ENCODE results near the gene FNTB. TPM values are rescaled to one million over a fixed set of nuclear protein-coding genes. Genes with fewer than 3 reads are reported as not detected.

FNTB gene
- total and polyA plus RNA-seq, 2 experiments from 2014 or later, result 8.6 to 12.5 TPM

DNA sequence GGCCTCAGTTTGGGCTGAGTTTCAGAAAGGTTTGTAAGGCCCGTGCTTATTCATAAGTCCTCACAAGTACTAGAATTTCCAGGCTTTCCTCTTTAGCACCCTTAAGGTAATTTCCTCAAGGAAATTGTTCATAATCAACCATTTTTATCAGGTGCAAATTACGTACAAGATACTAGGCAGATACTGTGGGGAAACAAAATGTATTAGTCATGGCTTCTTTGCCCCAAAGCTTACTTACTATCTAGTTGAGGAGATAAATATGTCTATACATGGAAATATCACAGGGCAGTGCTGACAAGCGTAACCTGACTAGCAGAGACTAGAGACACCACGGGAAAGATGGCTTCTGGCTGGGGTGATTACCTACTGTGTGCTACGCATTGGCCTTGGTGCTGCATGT is 93.1 kb downstream of the FNTB start:
- H3K36me3 ChIP-seq (ENCODE audit: insufficient read depth), result peaks cover 6% of the 10 kb centered on the region
- H4K20me1 ChIP-seq (replicated peaks; ENCODE audit: insufficient read depth), result peaks cover 9% of the 10 kb centered on the region; the same call in 1 of the 2 replicates
- Mint-ChIP-seq H3K36me3 (ENCODE audit: low read depth) (peaks cover 57% of the 10 kb centered on the region), H3K9me3 (no peaks in the 10 kb centered on the region), H3K27me3 (ENCODE audit: insufficient read depth, low read depth, poor library complexity) (peaks cover 3% of the 10 kb centered on the region), H3K4me1 (peaks cover 15% of the 10 kb centered on the region), H3K4me3 (no peak overlapping the region), H3K27ac (no peak overlapping the region)
- H2AFZ ChIP-seq, result no peak overlapping the region
- H3K27me3 ChIP-seq (ENCODE audit: insufficient read depth), result no peaks in the 10 kb centered on the region
- H3K27ac ChIP-seq (ENCODE audit: low read depth), result no peak overlapping the region
- DNase-seq (ENCODE audit: low spot score) (no peak), ATAC-seq (no peak)
- no peaks in the 10 kb centered on the region for H3F3A ChIP-seq (replicated peaks; ENCODE audit: low read depth)
- TF ChIP-seq JUNB (IDR thresholded peaks at IDR 0.05; ENCODE audit: unreplicated experiment) (no peak), STAT1 (IDR thresholded peaks at IDR 0.05; ENCODE audit: unreplicated experiment) (no peak), EZH2phosphoT487 (IDR thresholded peaks at IDR 0.05; ENCODE audit: unreplicated experiment) (no peak), EZH2 (IDR thresholded peaks at IDR 0.05; ENCODE audit: low read depth, unreplicated experiment) (no peak), NANOG (IDR thresholded peaks at IDR 0.05; ENCODE audit: borderline replicate concordance) (no peak), ZNF331 (CRISPR knock-in tag; IDR thresholded peaks at IDR 0.05; ENCODE audit: low read depth) (no peak), CREB1 (CRISPR knock-in tag; IDR thresholded peaks at IDR 0.05; ENCODE audit: low read depth) (no peak), POLR2AphosphoS5 (IDR thresholded peaks at IDR 0.05; ENCODE audit: low read depth) (no peak), ZNF114 (CRISPR knock-in tag; IDR thresholded peaks at IDR 0.05) (no peak)
- TF ChIP-seq, protein P1, sequence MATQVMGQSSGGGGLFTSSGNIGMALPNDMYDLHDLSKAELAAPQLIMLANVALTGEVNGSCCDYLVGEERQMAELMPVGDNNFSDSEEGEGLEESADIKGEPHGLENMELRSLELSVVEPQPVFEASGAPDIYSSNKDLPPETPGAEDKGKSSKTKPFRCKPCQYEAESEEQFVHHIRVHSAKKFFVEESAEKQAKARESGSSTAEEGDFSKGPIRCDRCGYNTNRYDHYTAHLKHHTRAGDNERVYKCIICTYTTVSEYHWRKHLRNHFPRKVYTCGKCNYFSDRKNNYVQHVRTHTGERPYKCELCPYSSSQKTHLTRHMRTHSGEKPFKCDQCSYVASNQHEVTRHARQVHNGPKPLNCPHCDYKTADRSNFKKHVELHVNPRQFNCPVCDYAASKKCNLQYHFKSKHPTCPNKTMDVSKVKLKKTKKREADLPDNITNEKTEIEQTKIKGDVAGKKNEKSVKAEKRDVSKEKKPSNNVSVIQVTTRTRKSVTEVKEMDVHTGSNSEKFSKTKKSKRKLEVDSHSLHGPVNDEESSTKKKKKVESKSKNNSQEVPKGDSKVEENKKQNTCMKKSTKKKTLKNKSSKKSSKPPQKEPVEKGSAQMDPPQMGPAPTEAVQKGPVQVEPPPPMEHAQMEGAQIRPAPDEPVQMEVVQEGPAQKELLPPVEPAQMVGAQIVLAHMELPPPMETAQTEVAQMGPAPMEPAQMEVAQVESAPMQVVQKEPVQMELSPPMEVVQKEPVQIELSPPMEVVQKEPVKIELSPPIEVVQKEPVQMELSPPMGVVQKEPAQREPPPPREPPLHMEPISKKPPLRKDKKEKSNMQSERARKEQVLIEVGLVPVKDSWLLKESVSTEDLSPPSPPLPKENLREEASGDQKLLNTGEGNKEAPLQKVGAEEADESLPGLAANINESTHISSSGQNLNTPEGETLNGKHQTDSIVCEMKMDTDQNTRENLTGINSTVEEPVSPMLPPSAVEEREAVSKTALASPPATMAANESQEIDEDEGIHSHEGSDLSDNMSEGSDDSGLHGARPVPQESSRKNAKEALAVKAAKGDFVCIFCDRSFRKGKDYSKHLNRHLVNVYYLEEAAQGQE (IDR thresholded peaks at IDR 0.05; ENCODE audit: unreplicated experiment), result no peak
- TF ChIP-seq, protein P2, sequence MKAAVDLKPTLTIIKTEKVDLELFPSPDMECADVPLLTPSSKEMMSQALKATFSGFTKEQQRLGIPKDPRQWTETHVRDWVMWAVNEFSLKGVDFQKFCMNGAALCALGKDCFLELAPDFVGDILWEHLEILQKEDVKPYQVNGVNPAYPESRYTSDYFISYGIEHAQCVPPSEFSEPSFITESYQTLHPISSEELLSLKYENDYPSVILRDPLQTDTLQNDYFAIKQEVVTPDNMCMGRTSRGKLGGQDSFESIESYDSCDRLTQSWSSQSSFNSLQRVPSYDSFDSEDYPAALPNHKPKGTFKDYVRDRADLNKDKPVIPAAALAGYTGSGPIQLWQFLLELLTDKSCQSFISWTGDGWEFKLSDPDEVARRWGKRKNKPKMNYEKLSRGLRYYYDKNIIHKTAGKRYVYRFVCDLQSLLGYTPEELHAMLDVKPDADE (IDR thresholded peaks at IDR 0.05), result no peak
- H3K79me2 ChIP-seq (replicated peaks; ENCODE audit: insufficient read depth), result peaks cover 20% of the 10 kb centered on the region
- no peaks in the 10 kb centered on the region for H3K9me2 ChIP-seq (ENCODE audit: insufficient read depth)
- no peak overlapping the region for H3K4me2 ChIP-seq
- H3K4me1 ChIP-seq (ENCODE audit: insufficient read depth), result 0 out of 2 replicates have a peak, but pooled peaks cover 3% of the 10 kb centered on the region
- H3K4me3 ChIP-seq, result no peak overlapping the region

Measured in GM23338 (cell line).